HepG2 (cell line): ENCODE measurements around the gene NEDD4L. TPM values are rescaled to one million over a fixed set of nuclear protein-coding genes. Genes with fewer than 3 reads are reported as not detected.
A peak's percentile ranks its signal among the peaks of the same experiment; 100 is the strongest.

ENCODE experiments used
- ATF4 ChIP-seq, 2 experiments: fragments of 450-650 bp in 1 of 2; sonication (generic) in 1 of 2; formaldehyde crosslinking; IDR thresholded peaks; 2 replicates each; pipeline versions ENCODE4 v1.5.0 to v1.8.0; 2020 to 2022; ENCODE audit warnings: mild to moderate bottlenecking in 1 of 2, missing genetic modification reagents in 1 of 2
- CREB1 ChIP-seq, 2 experiments: fragments of 450-650 bp in 1 of 2; IDR thresholded peaks; 2 replicates each; pipeline ENCODE4 v1.6.1; 2016 to 2017; ENCODE audit warnings: control low read depth in 1 of 2, mild to moderate bottlenecking in 1 of 2, missing compliant biosample characterization in 1 of 2, missing genetic modification characterization in 1 of 2
- DDIT3 ChIP-seq: sonication (generic); formaldehyde crosslinking; IDR thresholded peaks from 2 replicates; pipeline ENCODE4 v1.4.0; 2020; ENCODE audit warnings: mild to moderate bottlenecking, missing genetic modification reagents
- DZIP1 ChIP-seq: sonication (generic); formaldehyde crosslinking; IDR thresholded peaks from 2 replicates; pipeline ENCODE4 v1.5.0; 2020; ENCODE audit warnings: mild to moderate bottlenecking, missing genetic modification reagents
- GFI1 ChIP-seq: sonication (generic); formaldehyde crosslinking; IDR thresholded peaks from 2 replicates; pipeline ENCODE4 v1.5.0; 2020; ENCODE audit warnings: missing genetic modification reagents, mild to moderate bottlenecking, borderline replicate concordance
- ISX ChIP-seq: sonication (generic); formaldehyde crosslinking; conservative IDR thresholded peaks from 2 replicates; pipeline ENCODE4 v1.5.0; 2020; ENCODE audit warnings: missing genetic modification reagents
- NFKB2 ChIP-seq: sonication (generic); formaldehyde crosslinking; IDR thresholded peaks from 2 replicates; pipeline ENCODE4 v1.4.0; 2020; ENCODE audit warnings: missing genetic modification reagents, borderline replicate concordance
- SIX4 ChIP-seq: sonication (generic); formaldehyde crosslinking; IDR thresholded peaks from 2 replicates; pipeline ENCODE4 v1.4.0; 2020; ENCODE audit warnings: missing genetic modification reagents
- SP2 ChIP-seq: sonication (generic); formaldehyde crosslinking; IDR thresholded peaks from 2 replicates; pipeline ENCODE4 v1.5.1; 2020; ENCODE audit warnings: mild to moderate bottlenecking, missing genetic modification reagents
- WIZ ChIP-seq: sonication (generic); formaldehyde crosslinking; IDR thresholded peaks from 2 replicates; pipeline ENCODE4 v1.5.1; 2020; ENCODE audit warnings: mild to moderate bottlenecking, missing genetic modification reagents
- ZBTB42 ChIP-seq: sonication (generic); formaldehyde crosslinking; IDR thresholded peaks from 2 replicates; pipeline ENCODE4 v1.5.0; 2020; ENCODE audit warnings: mild to moderate bottlenecking, missing genetic modification reagents
- ZNF282 ChIP-seq: fragments of 450-650 bp; IDR thresholded peaks from 2 replicates; pipeline ENCODE4 v1.6.1; 2018; ENCODE audit not compliant: partially characterized antibody
- ZNF354B ChIP-seq: sonication (generic); formaldehyde crosslinking; IDR thresholded peaks from 2 replicates; pipeline ENCODE4 v1.8.0; 2022; ENCODE audit warnings: mild to moderate bottlenecking, missing genetic modification reagents
- ZNF605 ChIP-seq: sonication (generic); formaldehyde crosslinking; IDR thresholded peaks from 2 replicates; pipeline ENCODE4 v1.8.0; 2022; ENCODE audit warnings: mild to moderate bottlenecking, missing genetic modification reagents
- ZNF792 ChIP-seq: IDR thresholded peaks from 2 replicates; pipeline ENCODE4 v1.6.1; 2016
- ZNF800 ChIP-seq: sonication (generic); formaldehyde crosslinking; IDR thresholded peaks from 2 replicates; pipeline ENCODE4 v1.4.0; 2020; ENCODE audit warnings: missing genetic modification reagents
- polyA plus RNA-seq, 8 experiments: library from polyadenylated mRNA; depleted of rRNA in 3 of 8; stranded (reverse) in 7 of 8; unstranded in 1 of 8; fragments of >200 nt; fragmentation: Illumina TruSeq in 4 of 8; extraction: Trizol in 4 of 8; gene quantifications; 2 replicates each; pipeline versions ENCODE4 v1.2.1 to v1.2.3, GENCODE V29; 2011 to 2016; ENCODE audit warnings: low read depth in 4 of 8, missing spikeins in 1 of 8, mixed read lengths in 1 of 8; ENCODE audit not compliant: insufficient read depth in 1 of 8
- total RNA-seq, 5 experiments: library from RNA; depleted of rRNA; stranded (reverse); fragments of >200 nt; fragmentation: Illumina TruSeq; extraction: Trizol; gene quantifications; 2 replicates each; pipeline ENCODE4 v1.2.3, GENCODE V29; 2016; ENCODE audit warnings: low read depth in 1 of 5
- TF ChIP-seq, protein P1 (sequence below): IDR thresholded peaks from 2 replicates; pipeline ENCODE4 v1.6.1; 2018; ENCODE audit warnings: missing genetic modification reagents, mild to moderate bottlenecking, missing compliant biosample characterization
- TF ChIP-seq, protein P2 (sequence below): sonication (generic); formaldehyde crosslinking; IDR thresholded peaks from 2 replicates; pipeline ENCODE4 v1.4.0; 2020; ENCODE audit warnings: missing genetic modification reagents, mild to moderate bottlenecking, borderline replicate concordance

NEDD4L gene
- total and polyA plus RNA-seq, 2 of the 13 experiments (the other 11 are each of a cell fraction or from before 2014, with no cell fraction given) = 168 to 390 TPM

GRCh38 chr18:58416704-58417683 lies 373.0 kb downstream of the NEDD4L start (continued):
- TF ChIP-seq ZNF605 (CRISPR knock-in tag) (no peak), DDIT3 (no peak), ZNF800 (CRISPR knock-in tag) (no peak), CREB1 (IDR thresholded peaks at IDR 0.05) (no peak), CREB1 (CRISPR knock-in tag; IDR thresholded peaks at IDR 0.05) (no peak), NFKB2 (CRISPR knock-in tag) (no peak), DZIP1 (CRISPR knock-in tag) (0 out of 2 replicates have a peak, but pooled peaks have one; percentile 52), GFI1 (CRISPR knock-in tag) (0 out of 2 replicates have a peak, but pooled peaks have one; percentile 31), ISX (CRISPR knock-in tag) (no peak), ZNF282 (no peak), ZNF792 (no peak), ZBTB42 (CRISPR knock-in tag) (no peak), SIX4 (CRISPR knock-in tag) (no peak; the same call in 1 of the 2 replicates), SP2 (no peak), ATF4 (CRISPR knock-in tag; IDR thresholded peaks at IDR 0.05) (no peak), WIZ (CRISPR knock-in tag) (0 out of 2 replicates have a peak, but pooled peaks have one; percentile 19), ZNF354B (CRISPR knock-in tag) (no peak)
- TF ChIP-seq, protein P1, sequence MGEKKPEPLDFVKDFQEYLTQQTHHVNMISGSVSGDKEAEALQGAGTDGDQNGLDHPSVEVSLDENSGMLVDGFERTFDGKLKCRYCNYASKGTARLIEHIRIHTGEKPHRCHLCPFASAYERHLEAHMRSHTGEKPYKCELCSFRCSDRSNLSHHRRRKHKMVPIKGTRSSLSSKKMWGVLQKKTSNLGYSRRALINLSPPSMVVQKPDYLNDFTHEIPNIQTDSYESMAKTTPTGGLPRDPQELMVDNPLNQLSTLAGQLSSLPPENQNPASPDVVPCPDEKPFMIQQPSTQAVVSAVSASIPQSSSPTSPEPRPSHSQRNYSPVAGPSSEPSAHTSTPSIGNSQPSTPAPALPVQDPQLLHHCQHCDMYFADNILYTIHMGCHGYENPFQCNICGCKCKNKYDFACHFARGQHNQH (CRISPR knock-in tag) = 0 out of 2 replicates have a peak, but pooled peaks have one; percentile 47
- TF ChIP-seq, protein P2, sequence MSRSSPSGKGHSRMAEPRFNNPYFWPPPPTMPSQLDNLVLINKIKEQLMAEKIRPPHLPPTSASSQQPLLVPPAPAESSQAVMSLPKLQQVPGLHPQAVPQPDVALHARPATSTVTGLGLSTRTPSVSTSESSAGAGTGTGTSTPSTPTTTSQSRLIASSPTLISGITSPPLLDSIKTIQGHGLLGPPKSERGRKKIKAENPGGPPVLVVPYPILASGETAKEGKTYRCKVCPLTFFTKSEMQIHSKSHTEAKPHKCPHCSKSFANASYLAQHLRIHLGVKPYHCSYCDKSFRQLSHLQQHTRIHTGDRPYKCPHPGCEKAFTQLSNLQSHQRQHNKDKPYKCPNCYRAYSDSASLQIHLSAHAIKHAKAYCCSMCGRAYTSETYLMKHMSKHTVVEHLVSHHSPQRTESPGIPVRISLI (CRISPR knock-in tag) = no peak
